Measurements from ENCODE around the gene ANKRD45. TPM values are rescaled to one million over a fixed set of nuclear protein-coding genes. Genes with fewer than 3 reads are reported as not detected.
A peak's percentile ranks its signal among the peaks of the same experiment; 100 is the strongest.

The ANKRD45 gene
- total RNA-seq, 1 experiment from 2014 or later: not detected

DNA sequence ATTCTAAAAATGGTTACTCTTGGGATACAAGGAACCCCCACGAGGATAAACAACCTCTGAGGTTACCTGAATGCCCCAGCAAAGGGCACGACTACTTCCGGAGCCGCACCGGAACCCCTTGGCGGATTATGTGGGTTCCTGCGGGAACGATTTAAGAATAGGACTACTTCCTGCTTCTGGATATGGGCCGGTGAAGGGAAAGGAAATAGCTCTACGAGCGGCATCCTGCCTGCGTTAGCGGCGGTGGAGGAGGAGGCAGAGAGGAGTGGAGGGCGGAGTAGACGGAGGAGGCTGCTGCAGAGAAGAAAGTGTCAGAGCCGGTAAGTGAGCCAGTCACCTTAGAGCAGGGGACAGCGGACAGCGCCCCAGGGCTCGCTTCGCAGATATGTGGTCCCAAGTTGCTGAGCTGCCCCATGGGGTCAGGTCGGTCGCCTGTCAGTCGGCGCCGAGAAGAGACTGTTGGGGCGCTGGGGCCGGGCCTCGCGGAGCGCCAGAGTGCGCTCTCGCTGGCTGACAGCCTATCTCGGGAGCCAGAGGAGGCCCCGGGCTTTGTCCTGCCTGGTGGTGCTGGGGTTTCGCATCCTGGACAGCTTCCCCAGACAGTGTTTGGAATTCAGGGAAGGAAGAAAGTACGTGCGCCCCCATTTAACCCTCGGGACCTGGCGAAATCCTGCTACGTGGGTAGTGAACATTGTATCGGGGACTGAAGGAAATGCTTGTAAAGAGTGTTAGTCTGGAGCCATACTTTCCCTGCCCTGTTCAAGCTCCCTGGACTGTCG is 45.3 kb upstream of the ANKRD45 start, which contains the start of gene KLHL20:
KLHL20 (plus strand) TSS at position 223 of the 779 bp plus-strand sequence. CDS start 1,063 bp downstream, outside the sequence.
- POLR2A ChIA-PET: interaction anchor here (0.6 to 5.2 kb wide), 68 partner anchors 10 to 1974 kb away, joined by 3 to 181 read pairs (median 4); partner anchors contain the start of genes CENPL, DARS2, GAS5 and METTL13
- CTCF ChIA-PET: interaction anchor here (0.6 to 2.0 kb wide), 23 partner anchors 9 to 397 kb away, joined by 3 to 10 read pairs (median 4); partner anchors contain the start of genes DARS2 and PRDX6

DNA sequence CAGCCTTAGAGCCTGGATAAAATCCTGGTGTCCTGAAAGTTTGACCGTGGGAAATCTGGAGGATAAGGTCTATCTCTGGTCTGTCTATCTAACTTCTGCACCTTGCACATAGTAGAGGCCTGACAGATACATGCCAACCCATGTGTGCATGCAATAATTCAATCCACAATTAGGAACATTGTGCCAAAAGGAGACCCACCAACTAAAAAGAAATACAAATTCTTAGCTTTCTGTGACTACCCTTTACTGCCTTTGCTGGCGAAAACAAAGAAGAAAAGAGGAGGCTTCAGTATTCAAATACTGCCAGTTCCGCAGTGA is 44.7 kb upstream of the ANKRD45 start:
- ChIA-PET POLR2A (interaction anchor here (0.6 to 5.2 kb wide), 55 partner anchors 9 to 1974 kb away, joined by 3 to 181 read pairs (median 5); partner anchors contain the start of genes CENPL, DARS2, GAS5 and METTL13), CTCF (interaction anchor here (0.6 to 2.0 kb wide), 16 partner anchors 9 to 396 kb away, joined by 3 to 10 read pairs (median 4); partner anchors contain the start of genes DARS2 and PRDX6)
- Mint-ChIP-seq H3K4me3 (ENCODE audit: unreplicated experiment) (peak overlapping the region; percentile 80), H3K27ac (ENCODE audit: low read depth, unreplicated experiment) (peak overlapping the region; percentile 87), H3K27me3 (ENCODE audit: insufficient read depth, unreplicated experiment) (peaks cover 12% of the 10 kb centered on the region), H3K36me3 (ENCODE audit: insufficient read depth, unreplicated experiment) (peaks cover 7% of the 10 kb centered on the region), H3K9me3 (ENCODE audit: unreplicated experiment) (no peaks in the 10 kb centered on the region), H3K4me1 (ENCODE audit: insufficient read depth, unreplicated experiment) (peaks cover 7% of the 10 kb centered on the region)
- TSS peak; percentile 82 for BruUV-seq (replicated peaks)
- TF ChIP-seq, protein P1, sequence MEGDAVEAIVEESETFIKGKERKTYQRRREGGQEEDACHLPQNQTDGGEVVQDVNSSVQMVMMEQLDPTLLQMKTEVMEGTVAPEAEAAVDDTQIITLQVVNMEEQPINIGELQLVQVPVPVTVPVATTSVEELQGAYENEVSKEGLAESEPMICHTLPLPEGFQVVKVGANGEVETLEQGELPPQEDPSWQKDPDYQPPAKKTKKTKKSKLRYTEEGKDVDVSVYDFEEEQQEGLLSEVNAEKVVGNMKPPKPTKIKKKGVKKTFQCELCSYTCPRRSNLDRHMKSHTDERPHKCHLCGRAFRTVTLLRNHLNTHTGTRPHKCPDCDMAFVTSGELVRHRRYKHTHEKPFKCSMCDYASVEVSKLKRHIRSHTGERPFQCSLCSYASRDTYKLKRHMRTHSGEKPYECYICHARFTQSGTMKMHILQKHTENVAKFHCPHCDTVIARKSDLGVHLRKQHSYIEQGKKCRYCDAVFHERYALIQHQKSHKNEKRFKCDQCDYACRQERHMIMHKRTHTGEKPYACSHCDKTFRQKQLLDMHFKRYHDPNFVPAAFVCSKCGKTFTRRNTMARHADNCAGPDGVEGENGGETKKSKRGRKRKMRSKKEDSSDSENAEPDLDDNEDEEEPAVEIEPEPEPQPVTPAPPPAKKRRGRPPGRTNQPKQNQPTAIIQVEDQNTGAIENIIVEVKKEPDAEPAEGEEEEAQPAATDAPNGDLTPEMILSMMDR (IDR thresholded peaks at IDR 0.05; ENCODE audit: unreplicated experiment): no peak
- intact Hi-C loops (cut with micrococcal nuclease): loop anchor here (1.0 to 10.0 kb wide), 3 partner anchors 110 to 237 kb away; partner anchors contain the start of genes CENPL, DARS2 and PRDX6
- no peak for DNase-seq (ENCODE audit: unreplicated experiment)

More for the DNA sequence above, 45.3 kb upstream of the ANKRD45 start, which contains the start of gene KLHL20:
- intact Hi-C loops (cut with micrococcal nuclease): loop anchor here (1.0 to 10.0 kb wide), 4 partner anchors 109 to 284 kb away; partner anchors contain the start of genes CENPL, DARS2 and PRDX6
- Mint-ChIP-seq H3K9me3 (ENCODE audit: unreplicated experiment) (no peaks in the 10 kb centered on the region), H3K4me3 (ENCODE audit: unreplicated experiment) (peak within 1 kb of the TSS; percentile 80), H3K36me3 (ENCODE audit: insufficient read depth, unreplicated experiment) (peaks cover 9% of the 10 kb centered on the region), H3K27me3 (ENCODE audit: insufficient read depth, unreplicated experiment) (peaks cover 12% of the 10 kb centered on the region), H3K27ac (ENCODE audit: low read depth, unreplicated experiment) (peak within 1 kb of the TSS; percentile 87), H3K4me1 (ENCODE audit: insufficient read depth, unreplicated experiment) (peaks cover 7% of the 10 kb centered on the region)
- DNase-seq (ENCODE audit: unreplicated experiment): peak; percentile 97
- BruUV-seq (replicated peaks): TSS peak; percentile 54
- TF ChIP-seq, protein P1 (IDR thresholded peaks at IDR 0.05; ENCODE audit: unreplicated experiment): no peak

DNA sequence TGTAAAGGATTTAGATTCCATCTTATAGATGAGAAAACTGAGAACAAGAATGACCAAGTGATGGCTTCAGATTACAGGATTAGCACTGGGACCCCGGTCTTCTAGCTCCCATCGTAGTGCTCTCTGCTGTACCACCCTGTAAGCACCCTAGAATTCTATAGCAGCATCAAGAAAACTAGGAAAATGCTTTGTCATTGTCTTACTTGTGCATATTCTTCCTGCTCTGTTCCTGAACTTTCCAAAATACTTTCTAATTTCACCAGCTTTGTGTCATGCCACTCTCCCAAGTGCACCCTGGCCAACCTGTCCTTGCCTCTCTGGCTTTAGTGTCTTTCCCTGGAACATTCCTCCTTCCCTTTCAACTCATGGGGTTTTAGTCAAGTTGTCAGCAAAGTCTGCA is 39.1 kb upstream of the ANKRD45 start:
- no peaks in the 10 kb centered on the region for H3K36me3 Mint-ChIP-seq (ENCODE audit: insufficient read depth, unreplicated experiment)
- H3K27ac Mint-ChIP-seq (ENCODE audit: low read depth, unreplicated experiment): no peak overlapping the region
- ChIA-PET CTCF (interaction anchor here (0.7 to 1.0 kb wide), 2 partner anchors 15 to 270 kb away, joined by 3 read pairs; no protein-coding TSS in a partner anchor), POLR2A (no interaction called here)
- no TSS peak for BruUV-seq (replicated peaks)
- H3K4me1 Mint-ChIP-seq (ENCODE audit: insufficient read depth, unreplicated experiment): no peaks in the 10 kb centered on the region
- peaks cover 31% of the 10 kb centered on the region for H3K27me3 Mint-ChIP-seq (ENCODE audit: insufficient read depth, unreplicated experiment)
- no peaks in the 10 kb centered on the region for H3K9me3 Mint-ChIP-seq (ENCODE audit: unreplicated experiment)
- TF ChIP-seq, protein P1 (IDR thresholded peaks at IDR 0.05; ENCODE audit: unreplicated experiment): no peak
- intact Hi-C loops (cut with micrococcal nuclease): no loop called here
- DNase-seq (ENCODE audit: unreplicated experiment): no peak
- H3K4me3 Mint-ChIP-seq (ENCODE audit: unreplicated experiment): no peak overlapping the region

DNA sequence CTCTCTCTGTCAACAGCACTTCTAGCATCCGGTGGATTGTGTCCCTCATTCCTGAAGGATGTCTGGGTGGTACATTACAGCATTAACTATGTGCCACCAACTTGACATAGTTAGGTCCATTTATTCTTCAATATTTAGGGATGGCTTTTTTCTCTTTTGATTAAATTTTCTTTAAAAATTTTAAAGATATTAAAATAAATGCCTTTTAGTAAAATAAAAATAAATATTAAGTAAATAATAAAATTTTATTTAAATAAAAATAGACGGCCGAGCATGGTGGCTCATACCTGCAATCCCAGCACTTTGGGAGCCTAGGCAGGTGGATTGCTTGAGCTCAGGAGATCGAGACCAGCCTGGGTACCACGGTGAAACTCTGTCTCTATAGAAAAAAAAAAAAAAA is 35.5 kb upstream of the ANKRD45 start:
- H3K4me1 Mint-ChIP-seq (ENCODE audit: insufficient read depth, unreplicated experiment): no peaks in the 10 kb centered on the region
- no peaks in the 10 kb centered on the region for H3K36me3 Mint-ChIP-seq (ENCODE audit: insufficient read depth, unreplicated experiment)
- BruUV-seq (replicated peaks): no TSS peak
- POLR2A ChIA-PET: interaction anchor here (0.7 kb wide), 1 partner anchor 10 kb away, joined by 3 read pairs; the partner anchor contains the start of gene KLHL20
- CTCF ChIA-PET: interaction anchor here (0.7 kb wide), 1 partner anchor 129 kb away, joined by 3 read pairs; no protein-coding TSS in a partner anchor
- DNase-seq (ENCODE audit: unreplicated experiment): no peak
- no peaks in the 10 kb centered on the region for H3K9me3 Mint-ChIP-seq (ENCODE audit: unreplicated experiment)
- peaks cover 20% of the 10 kb centered on the region for H3K27me3 Mint-ChIP-seq (ENCODE audit: insufficient read depth, unreplicated experiment)
- TF ChIP-seq, protein P1 (IDR thresholded peaks at IDR 0.05; ENCODE audit: unreplicated experiment): no peak
- H3K4me3 Mint-ChIP-seq (ENCODE audit: unreplicated experiment): no peak overlapping the region
- intact Hi-C loops (cut with micrococcal nuclease): no loop called here
- no peak overlapping the region for H3K27ac Mint-ChIP-seq (ENCODE audit: low read depth, unreplicated experiment)
